A549 treated with GW870086 at 1 μM for 4 hours (cell line): Measurements from ENCODE around the gene PEPD. TPM values are rescaled to one million over a fixed set of nuclear protein-coding genes. Genes with fewer than 3 reads are reported as not detected.

Source experiments
- total RNA-seq: library from RNA; stranded (reverse); fragments of 200-300 nt; extraction: Qiagen RNA extraction; gene quantifications from 5 replicates; pipeline ENCODE4 v1.2.3, GENCODE V29; 2022; ENCODE audit warnings: low read depth

Gene PEPD
- 105 to 120 TPM (median 118 TPM) in 5 replicates for total RNA-seq

GRCh38 chr19:33521480-33522370 lies at the start of gene PEPD:
Gene PEPD, minus strand, starts transcription at chr19:33521791. Its CDS starts 31 bp downstream, at chr19:33521760.

GRCh38 chr19:33373453-33374235 lies 147.9 kb downstream of the PEPD start, which contains the start of gene CEBPG:
Gene CEBPG, plus strand, starts transcription at chr19:33373709. Its CDS starts 5,531 bp downstream, at chr19:33379240.

Other genes starting within 250 kb of the PEPD start
- 6.5 to 11.0 TPM (median 10.2 TPM) in 5 replicates for gene CEBPA, start 219.3 kb downstream of the PEPD start, total RNA-seq
- 40.3 to 49.2 TPM (median 47.3 TPM) in 5 replicates for gene CEBPG, start 148.1 kb downstream of the PEPD start, total RNA-seq
- gene CHST8, start 100.2 kb upstream of the PEPD start, total RNA-seq, result 0.09 to 0.33 TPM (median 0.14 TPM) in 5 replicates